ENCODE data around the gene KRTAP2-3. TPM values are rescaled to one million over a fixed set of nuclear protein-coding genes. Genes with fewer than 3 reads are reported as not detected.
"Not testable (repeated sequence)": the region's sequence is repeated elsewhere in the genome, so short reads cannot be mapped to it uniquely, and the experiment has no call there.

KRTAP2-3 gene
- total RNA-seq, 1 donor from 2014 or later, result not detected

DNA sequence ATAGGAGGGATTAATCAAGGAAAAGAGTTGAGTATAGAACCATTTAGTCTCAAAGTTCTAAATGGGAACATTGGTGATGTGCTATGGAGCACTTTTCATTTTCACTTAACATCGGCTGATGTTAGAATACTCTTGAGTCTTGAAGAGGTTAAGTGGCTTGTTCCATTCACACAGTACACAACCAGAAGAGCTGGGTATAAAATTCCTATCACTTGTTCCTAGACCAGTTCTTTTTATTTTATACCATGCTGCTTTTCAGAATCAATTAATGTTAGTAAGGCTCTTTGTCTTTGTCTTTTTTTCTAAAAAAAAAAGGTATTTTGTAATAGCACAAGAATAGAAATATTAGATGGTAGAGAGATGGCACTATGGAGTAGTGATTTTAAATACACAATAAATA, 17.0 kb downstream of the KRTAP2-3 start:
- ATAC-seq (no peak), DNase-seq (ENCODE audit: low spot score) (no peak)
- intact Hi-C loops (cut with DNase I), result no loop called here

DNA sequence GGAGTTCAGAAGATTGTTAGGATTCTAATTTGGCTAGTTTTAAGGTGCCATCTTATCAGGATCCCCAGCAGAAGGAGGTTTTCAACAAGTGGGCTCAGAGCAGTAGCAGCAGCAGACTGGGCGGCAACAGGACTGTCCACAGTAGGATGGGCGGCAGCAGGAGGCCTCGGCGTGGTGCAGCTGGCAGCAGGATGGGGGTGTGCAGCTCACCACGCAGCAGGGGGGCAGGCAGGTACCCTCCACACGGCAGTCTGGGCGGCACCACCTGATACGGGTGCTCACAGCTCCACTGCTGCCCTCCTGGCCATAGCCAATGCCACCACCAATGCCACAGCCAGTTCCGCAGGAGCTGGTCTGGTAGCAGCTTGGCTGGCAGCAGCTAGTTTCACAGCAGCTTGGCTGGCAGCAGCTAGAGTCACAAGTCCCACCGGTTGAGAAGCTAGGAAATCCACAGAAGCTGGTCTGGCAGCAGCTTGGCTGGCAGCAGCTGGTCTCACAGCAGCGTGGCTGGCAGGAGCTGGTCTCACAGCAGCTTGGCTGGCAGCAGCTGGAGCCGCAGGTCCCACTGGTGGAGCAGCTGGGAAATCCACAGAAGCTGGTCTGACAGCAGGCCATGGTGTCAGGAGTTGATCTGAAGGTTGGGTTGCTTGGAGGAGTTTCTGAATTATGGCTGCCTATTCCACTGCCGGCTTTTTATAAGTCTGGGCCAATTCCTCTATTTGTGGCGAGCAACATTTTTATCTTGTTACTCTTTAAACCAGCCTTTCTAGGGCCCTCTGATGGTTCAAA, 18.9 kb downstream of the KRTAP2-3 start, which contains the start of gene KRTAP1-1:
KRTAP1-1 (minus strand) TSS at position 668 of the 789 bp plus-strand sequence; CDS start at position 615, 53 bp downstream.
- intact Hi-C loops (cut with DNase I); DNase-seq (ENCODE audit: low spot score); ATAC-seq: not testable (repeated sequence)

DNA sequence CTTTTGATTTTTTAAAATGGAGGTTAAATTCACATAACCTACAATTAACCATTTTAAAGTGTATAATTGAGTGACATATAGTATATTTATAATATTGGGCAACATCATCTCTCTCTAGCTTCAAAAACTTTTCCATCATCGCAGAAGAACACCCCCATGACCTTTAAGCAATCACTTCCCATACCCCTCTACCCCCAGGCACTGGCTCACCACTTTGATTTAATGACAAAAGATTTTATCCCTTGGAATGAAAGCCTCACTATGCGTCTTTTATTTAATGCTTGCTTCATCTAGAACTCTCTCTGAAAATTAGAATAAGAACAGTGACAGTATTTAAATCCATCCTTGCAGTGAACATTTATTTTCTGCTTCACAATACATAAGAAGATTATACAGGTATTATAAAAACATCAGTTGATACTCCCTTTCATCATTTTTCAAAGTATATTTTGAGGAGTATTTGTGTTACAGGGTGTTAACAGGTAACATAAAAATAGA, 22.0 kb downstream of the KRTAP2-3 start:
- ATAC-seq (no peak), DNase-seq (ENCODE audit: low spot score) (no peak)
- intact Hi-C loops (cut with DNase I), result no loop called here

DNA sequence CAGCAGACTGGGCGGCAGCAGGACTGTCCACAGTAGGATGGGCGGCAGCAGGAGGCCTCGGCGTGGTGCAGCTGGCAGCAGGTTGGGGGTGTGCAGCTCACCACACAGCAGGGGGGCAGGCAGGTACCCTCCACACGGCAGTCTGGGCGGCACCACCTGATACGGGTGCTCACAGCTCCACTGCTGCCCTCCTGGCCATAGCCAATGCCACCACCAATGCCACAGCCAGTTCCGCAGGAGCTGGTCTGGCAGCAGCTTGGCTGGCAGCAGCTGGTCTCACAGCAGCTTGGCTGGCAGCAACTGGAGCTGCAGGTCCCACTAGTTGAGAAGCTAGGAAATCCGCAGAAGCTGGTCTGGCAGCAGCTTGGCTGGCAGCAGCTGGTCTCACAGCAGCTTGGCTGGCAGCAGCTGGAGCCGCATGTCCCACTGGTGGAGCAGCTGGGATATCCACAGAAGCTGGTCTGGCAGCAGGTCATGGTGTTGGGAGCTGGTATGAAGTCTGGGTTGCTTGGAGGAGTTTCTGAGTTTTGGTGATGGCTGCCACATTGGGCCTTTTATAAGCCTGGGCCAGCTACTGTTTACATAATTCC, 25.5 kb downstream of the KRTAP2-3 start, which contains the start of gene KRTAP1-3:
KRTAP1-3 (minus strand) TSS at position 529 of the 590 bp plus-strand sequence; CDS start at position 476, 53 bp downstream.
- intact Hi-C loops (cut with DNase I); DNase-seq (ENCODE audit: low spot score); ATAC-seq: not testable (repeated sequence)

DNA sequence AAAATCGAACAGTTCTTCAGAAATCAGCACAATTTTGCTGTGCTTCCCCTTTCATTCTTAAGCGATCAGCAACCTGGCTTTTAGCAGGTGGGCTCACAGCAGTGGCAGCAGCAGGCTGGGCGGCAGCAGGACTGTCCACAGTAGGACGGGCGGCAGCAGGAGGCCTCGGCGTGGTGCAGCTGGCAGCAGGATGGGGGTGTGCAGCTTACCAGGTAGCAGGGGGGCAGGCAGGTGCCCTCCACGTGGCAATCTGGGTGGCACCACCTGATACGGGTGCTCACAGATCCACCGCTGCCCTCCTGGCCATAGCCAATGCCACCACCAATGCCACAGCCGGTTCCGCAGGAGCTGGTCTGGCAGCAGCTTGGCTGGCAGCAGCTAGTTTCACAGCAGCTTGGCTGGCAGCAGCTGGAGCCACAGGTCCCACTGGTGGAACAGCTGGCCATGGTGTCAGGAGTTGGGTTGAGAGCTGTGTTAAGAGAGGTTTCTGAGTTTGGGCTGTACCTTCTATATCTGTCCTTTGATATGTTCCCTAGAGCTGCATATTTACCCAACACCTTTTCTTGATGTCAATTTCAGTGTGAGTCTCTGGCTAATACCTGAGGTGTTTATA, 30.2 kb downstream of the KRTAP2-3 start, which contains the start of gene KRTAP1-4:
KRTAP1-4 (minus strand) TSS at position 563 of the 613 bp plus-strand sequence; CDS start at position 446, 117 bp downstream.
- intact Hi-C loops (cut with DNase I), result no loop called here

DNA sequence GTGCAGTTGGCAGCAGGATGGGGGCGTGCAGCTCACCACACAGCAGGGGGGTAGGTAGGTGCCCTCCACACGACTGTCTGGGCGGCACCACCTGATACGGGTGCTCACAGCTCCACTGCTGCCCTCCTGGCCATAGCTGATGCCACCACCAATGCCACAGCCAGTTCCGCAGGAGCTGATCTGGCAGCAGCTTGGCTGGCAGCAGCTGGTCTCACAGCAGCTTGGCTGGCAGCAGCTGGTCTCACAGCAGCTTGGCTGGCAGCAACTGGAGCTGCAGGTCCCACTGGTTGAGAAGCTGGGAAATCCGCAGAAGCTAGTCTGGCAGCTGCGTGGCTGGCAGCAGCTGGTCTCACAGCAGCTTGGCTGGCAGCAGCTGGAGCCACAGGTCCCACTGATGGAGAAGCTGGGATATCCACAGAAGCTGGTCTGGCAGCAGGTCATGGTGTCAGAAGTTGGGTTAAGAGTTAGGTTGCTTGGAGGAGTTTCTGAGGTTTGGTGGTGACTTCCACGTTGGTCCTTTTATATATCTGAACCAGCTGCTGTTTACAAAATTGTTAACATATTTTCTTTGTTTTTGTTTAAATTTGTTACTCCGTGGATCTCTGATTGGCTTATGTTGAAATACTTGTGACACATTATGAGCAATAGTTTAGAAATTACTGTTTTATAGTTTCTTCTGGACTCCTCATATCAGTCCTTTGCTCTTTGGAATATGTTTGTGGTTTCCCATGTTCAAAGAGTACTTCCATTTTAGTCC, 33.0 kb downstream of the KRTAP2-3 start, which contains the start of gene KRTAP1-5:
KRTAP1-5 (minus strand) TSS at position 494 of the 757 bp plus-strand sequence; CDS start at position 441, 53 bp downstream.
- no peak for DNase-seq (ENCODE audit: low spot score)
- intact Hi-C loops (cut with DNase I), result no loop called here
- no peak for ATAC-seq

More for the DNA sequence above, 30.2 kb downstream of the KRTAP2-3 start, which contains the start of gene KRTAP1-4:
- ATAC-seq (no peak), DNase-seq (ENCODE audit: low spot score) (no peak)

DNA sequence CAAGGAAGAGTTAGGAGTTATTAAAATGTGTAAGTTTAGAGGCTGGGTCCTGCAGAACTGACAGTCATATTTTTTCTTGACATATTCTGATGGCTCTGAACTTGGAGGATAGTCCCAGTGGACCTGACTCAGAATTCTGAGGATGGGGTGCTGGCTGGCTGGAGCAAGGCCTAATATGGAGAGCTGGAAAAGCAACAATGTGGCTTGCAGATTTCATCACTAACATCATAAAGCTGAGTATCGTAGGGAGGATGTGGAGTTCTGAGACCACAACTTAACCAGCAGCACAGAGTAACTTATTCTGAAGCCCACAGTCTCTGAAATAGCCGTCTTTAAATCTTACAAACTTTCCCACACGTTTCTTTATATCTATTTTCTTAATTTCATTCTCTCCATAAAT, 35.2 kb downstream of the KRTAP2-3 start:
- intact Hi-C loops (cut with DNase I), result no loop called here
- no peak for ATAC-seq

DNA sequence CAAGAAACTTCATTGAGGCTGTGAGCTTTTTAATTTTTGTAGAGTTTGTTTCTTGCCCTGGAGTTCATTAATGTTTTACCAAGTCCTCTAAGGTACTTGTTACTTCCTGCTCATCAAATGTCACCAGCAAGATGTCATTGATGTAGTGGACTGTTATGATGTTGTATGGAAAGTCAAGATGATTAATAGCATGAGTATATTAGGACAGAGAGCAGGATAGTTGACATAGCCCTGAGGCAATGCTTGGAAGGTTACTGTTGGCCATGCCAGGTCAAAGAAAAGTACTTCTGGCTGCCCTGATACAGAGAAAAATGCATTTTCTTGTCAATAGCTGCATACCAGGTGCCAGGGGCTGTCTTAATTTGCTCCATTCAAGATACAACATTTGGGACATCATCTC, 39.6 kb downstream of the KRTAP2-3 start:
- DNase-seq (ENCODE audit: low spot score) (no peak), ATAC-seq (no peak)
- intact Hi-C loops (cut with DNase I), result no loop called here

More for the DNA sequence above, 35.2 kb downstream of the KRTAP2-3 start:
- DNase-seq (ENCODE audit: low spot score), result no peak

DNA sequence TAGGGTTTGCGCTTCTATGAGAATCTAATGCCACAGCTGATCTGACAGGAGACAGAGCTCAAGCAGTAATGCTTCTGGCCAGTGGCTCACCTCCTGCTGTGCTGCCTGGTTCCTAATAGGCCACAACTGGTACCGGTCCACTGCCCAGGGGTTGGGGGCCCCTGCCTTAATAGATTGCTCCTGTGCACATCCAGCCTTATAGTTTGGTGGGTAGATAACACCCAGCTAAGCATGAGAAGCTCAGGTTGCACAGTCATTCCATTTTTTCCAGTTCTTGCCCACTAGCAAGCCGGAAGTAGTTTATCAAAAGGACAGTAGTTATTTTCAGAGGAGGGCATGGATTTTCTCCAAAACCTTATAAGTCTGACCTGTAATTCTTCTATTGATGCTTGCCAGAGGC, 40.5 kb downstream of the KRTAP2-3 start:
- intact Hi-C loops (cut with DNase I), result no loop called here
- ATAC-seq, result no peak
- DNase-seq (ENCODE audit: low spot score), result no peak

DNA sequence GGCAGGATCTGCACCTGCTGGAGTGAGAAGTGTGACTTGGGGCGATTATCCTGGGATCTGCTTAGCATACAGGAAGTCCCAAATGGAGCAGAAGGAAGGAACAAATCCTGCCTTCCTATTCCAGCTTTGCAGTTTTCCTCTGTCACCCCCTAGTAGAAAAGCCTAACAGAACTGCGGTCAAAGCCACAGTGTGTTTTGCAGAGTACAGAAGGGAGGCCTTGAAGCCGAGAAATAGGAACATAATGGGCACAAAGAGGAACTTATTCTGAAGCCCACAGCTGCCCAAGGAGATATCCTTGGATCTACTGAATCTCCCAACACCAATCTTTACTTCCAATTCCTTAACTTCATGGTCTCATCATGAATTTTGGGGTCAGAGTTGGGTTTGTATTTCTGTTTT, 41.4 kb downstream of the KRTAP2-3 start:
- intact Hi-C loops (cut with DNase I), result no loop called here
- DNase-seq (ENCODE audit: low spot score) (no peak), ATAC-seq (no peak)

DNA sequence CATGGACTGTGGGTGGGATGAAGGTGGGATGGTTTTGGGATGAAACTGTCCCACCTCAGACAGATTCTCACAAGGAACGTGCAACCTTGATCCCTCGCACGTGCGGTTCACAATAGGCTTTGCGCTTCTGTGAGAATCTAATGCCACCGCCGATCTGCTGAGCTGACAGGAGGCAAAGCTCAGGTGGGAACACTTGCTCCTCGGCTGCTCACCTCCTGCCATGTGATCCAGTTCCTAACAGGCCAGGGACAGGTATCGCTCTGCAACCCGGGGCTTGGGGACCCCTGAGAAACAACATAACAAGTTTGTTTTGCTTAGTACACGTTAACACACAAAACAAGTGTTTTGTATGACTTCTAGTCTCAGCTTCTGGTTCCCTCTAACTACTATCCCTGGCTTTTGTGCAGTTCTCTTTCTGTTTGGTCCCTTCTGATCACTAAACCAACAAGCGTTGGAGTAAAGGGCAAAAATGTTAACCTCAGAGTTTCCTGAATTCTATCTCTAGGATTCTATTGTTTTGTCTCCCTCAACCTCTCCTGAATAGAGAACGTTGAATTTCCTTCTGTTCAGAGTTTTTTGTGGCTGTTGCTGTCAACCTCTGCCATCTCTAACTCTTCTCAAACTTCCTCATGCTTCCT, 43.2 kb downstream of the KRTAP2-3 start:
- no peak for ATAC-seq
- intact Hi-C loops (cut with DNase I), result no loop called here

DNA sequence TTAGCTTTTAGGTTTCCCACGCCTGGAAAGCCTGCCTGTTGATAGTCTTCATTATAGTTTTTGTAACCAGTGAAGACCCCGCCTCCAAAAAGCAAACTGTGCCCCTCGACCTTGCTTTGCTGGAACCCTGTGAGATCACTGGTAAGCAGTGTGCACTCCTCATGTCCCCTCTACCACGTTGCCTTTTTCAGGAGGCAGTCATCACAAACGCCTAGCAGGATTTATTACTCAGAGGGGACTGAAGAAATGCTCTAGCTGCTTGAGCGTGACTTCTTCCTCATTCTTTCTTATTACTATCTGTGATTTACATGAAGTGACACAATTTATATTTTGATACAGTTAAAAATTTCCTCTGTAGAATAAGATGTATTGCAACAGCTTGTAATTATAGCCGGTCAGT, 44.5 kb downstream of the KRTAP2-3 start:
- DNase-seq (ENCODE audit: low spot score) (no peak), ATAC-seq (no peak)
- intact Hi-C loops (cut with DNase I), result no loop called here

More for the DNA sequence above, 43.2 kb downstream of the KRTAP2-3 start:
- no peak for DNase-seq (ENCODE audit: low spot score)

DNA sequence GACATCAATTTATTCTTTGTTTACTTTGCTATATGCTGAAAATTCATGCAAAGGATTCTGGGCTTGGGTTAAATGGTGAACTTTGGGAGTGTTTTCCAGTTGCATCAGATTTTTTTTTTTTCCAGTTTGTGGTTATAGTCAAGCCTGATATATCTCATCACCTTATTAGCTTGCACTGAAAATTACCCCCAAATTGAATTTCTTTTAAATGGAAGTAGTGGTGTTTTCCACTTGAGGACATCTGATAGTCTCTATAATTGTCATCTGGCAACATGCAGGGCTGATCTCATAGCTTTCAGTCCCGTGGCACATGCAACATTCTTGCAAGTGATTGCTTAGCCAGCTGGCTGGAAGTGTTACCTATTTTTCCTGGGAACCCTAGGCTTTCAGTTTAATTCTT, 46.3 kb downstream of the KRTAP2-3 start:
- ATAC-seq (no peak), DNase-seq (ENCODE audit: low spot score) (no peak)
- intact Hi-C loops (cut with DNase I), result no loop called here

DNA sequence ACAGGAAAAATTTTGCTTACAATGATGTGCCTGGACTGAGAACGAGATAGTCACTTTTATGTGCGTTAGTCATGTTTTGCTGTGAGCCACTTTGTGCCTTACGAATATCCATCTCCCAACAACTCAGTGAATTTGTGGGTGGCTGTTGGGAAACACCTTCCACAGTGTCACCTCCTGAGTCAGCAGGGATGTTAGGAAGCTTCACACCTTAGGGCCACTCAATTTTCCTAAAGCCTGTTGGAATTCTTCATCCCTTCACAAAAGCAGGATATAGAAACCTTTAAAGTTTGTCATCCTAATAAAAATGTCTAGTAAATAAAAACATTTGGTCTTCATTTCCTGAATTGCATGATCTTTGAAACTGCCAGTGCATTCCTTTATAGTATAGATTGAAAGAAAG, 46.7 kb downstream of the KRTAP2-3 start:
- ATAC-seq (no peak), DNase-seq (ENCODE audit: low spot score) (no peak)
- intact Hi-C loops (cut with DNase I), result no loop called here

DNA sequence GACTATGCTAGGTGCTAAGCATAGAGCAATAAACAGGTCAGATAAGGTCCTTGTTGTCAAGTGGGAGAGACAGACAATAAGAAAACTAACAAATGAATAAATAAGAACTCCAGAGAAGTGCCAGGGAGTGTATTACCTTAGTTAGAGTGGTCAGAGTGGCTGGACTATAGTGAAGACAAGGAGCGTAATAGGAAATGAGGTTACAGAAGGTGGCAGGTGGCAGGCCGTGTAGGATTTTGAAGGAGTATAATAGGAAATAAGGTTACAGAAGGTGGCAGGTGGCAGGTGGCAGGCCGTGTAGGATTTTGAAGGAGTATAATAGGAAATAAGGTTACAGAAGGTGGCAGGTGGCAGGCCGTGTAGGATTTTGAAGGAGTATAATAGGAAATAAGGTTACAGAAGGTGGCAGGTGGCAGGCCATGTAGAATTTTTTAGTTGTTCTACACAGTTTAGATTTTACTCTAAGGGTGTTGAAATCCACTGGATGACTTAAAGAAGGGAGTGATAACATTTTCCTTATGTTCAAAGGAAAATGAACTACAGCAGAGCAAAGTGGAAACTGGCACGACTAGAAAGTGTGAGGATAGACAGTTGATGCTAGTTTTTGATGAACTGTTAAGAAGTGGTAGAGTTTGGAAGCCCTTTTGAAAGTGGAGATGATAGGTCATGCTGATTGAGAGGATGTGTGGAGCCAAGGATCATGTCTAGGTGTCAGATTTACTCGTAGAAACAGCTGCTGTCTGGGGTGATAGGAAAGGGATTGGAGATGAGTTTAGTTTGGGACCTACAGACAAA, 47.4 kb downstream of the KRTAP2-3 start:
- intact Hi-C loops (cut with DNase I), result no loop called here
- DNase-seq (ENCODE audit: low spot score) (no peak), ATAC-seq (no peak)

DNA sequence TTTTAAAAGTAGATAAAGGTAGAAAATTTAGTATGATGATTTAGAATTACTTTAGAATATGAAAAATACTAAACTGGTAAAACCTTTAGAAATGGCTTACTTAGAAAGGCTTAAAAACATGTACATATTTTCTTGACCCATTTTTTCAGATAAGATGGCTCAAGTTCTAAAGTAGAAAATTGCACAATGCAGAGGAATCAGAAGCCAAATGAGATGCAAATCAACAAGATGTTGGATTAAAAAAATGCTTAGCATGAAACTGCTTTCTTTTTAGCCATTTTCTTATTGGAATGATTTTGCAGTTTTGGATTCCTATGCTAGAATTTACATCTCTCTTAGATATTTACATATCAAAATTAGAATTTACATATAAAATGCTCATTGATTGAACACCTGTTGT, 49.5 kb downstream of the KRTAP2-3 start:
- intact Hi-C loops (cut with DNase I), result no loop called here
- ATAC-seq (no peak), DNase-seq (ENCODE audit: low spot score) (no peak)

DNA sequence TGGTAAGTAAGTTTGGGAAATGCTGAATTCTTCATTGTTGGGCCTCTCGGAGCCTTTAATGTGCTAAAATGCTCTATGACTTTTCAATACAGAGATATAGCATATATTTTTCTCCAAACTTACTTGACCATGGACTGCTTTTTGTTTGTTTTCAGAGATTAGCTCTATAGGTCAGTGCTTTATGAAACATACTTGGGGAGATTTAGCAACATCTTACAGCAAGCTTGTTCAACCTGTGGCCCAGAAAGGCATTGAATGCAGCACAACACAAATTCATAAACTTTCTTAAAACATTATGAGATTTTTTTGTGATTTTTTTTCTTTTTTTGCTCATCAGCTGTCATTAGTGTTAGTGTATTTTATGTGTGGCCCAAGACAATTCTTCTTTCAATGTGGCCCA, 50.0 kb downstream of the KRTAP2-3 start:
- intact Hi-C loops (cut with DNase I), result no loop called here
- no peak for DNase-seq (ENCODE audit: low spot score)
- ATAC-seq, result no peak

Measured in sciatic nerve (tissue), 2 donors.